H1 (cell line): ENCODE measurements around the gene SOX4. TPM values are rescaled to one million over a fixed set of nuclear protein-coding genes. Genes with fewer than 3 reads are reported as not detected.
A peak's percentile ranks its signal among the peaks of the same experiment; 100 is the strongest.

ENCODE experiments used
- EGR1 ChIP-seq: IDR thresholded peaks from 2 replicates; pipeline ENCODE4 v1.6.1; 2011; ENCODE audit warnings: low read depth, low read length, borderline replicate concordance
- POLR2AphosphoS5 ChIP-seq: IDR thresholded peaks from 2 replicates; pipeline ENCODE4 v1.6.1; 2011; ENCODE audit warnings: low read depth, low read length
- TAF7 ChIP-seq: optimal IDR thresholded peaks from 2 replicates; pipeline ENCODE3; 2011; ENCODE audit warnings: low read depth, mild to moderate bottlenecking, inconsistent platforms, low read length, moderate library complexity, borderline replicate concordance
- polyA plus RNA-seq, 7 experiments: library from polyadenylated mRNA; depleted of rRNA in 3 of 7; stranded (reverse) in 5 of 7; unstranded in 2 of 7; fragments of >200 nt in 5 of 7; fragments of 200-250 nt in 2 of 7; gene quantifications; 1 replicate in 5 of 7; 2 replicates in 1 of 7; 4 replicates in 1 of 7; pipeline versions ENCODE4 v1.2.1 to v1.2.3, GENCODE V29; 2011 to 2013; ENCODE audit warnings: missing spikeins in 2 of 7, mixed read lengths in 2 of 7
- total RNA-seq: library from RNA; stranded (reverse); fragmentation: NEBNext Ultra II Directional; extraction: Animal tissue kit (Norgen Biotek cat#: 25700); gene quantifications from 2 replicates; pipeline ENCODE4 v1.2.1, GENCODE V29; 2021
- TF ChIP-seq, protein P1 (sequence below): IDR thresholded peaks from 2 replicates; pipeline ENCODE4 v1.6.1; 2012; ENCODE audit warnings: low read length, inconsistent platforms

The SOX4 gene
- total and polyA plus RNA-seq, 2 of the 8 experiments (the other 6 are each of a cell fraction or from before 2014, with no cell fraction given) = 14.1 to 169 TPM

DNA sequence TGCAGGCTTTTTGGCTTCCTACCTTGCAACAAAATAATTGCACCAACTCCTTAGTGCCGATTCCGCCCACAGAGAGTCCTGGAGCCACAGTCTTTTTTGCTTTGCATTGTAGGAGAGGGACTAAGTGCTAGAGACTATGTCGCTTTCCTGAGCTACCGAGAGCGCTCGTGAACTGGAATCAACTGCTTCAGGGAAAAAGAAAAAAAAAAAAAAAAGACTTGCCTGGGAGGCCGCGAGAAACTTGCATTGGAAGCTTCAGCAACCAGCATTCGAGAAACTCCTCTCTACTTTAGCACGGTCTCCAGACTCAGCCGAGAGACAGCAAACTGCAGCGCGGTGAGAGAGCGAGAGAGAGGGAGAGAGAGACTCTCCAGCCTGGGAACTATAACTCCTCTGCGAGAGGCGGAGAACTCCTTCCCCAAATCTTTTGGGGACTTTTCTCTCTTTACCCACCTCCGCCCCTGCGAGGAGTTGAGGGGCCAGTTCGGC is 420 bp downstream of the SOX4 start (continued):
- TF ChIP-seq POLR2AphosphoS5 (no peak; the same call in 1 of the 2 replicates), TAF7 (peak; percentile 77), EGR1 (no peak)
- TF ChIP-seq, protein P1, sequence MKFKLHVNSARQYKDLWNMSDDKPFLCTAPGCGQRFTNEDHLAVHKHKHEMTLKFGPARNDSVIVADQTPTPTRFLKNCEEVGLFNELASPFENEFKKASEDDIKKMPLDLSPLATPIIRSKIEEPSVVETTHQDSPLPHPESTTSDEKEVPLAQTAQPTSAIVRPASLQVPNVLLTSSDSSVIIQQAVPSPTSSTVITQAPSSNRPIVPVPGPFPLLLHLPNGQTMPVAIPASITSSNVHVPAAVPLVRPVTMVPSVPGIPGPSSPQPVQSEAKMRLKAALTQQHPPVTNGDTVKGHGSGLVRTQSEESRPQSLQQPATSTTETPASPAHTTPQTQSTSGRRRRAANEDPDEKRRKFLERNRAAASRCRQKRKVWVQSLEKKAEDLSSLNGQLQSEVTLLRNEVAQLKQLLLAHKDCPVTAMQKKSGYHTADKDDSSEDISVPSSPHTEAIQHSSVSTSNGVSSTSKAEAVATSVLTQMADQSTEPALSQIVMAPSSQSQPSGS = no peak
